Colonic mucosa (tissue), 4 donors: ENCODE results near the gene FEM1A. TPM values are rescaled to one million over a fixed set of nuclear protein-coding genes. Genes with fewer than 3 reads are reported as not detected.

ENCODE experiments used
- DNase-seq: peaks from one replicate; pipeline ENCODE4 v3.0.0-alpha.2; 2020
- H3K27ac ChIP-seq: fragments of 200-600 bp; one replicate; pipeline ENCODE4 v1.8.0; 2021
- H3K27me3 ChIP-seq: fragments of 200-600 bp; one replicate; pipeline ENCODE4 v1.8.0; 2021
- H3K36me3 ChIP-seq: fragments of 200-600 bp; one replicate; pipeline ENCODE4 v1.8.0; 2021
- H3K4me1 ChIP-seq: fragments of 200-600 bp; one replicate; pipeline ENCODE4 v1.8.0; 2021; ENCODE audit warnings: mild to moderate bottlenecking
- H3K4me3 ChIP-seq: fragments of 200-600 bp; one replicate; pipeline ENCODE4 v1.8.0; 2021
- H3K9ac ChIP-seq, 2 donors: one replicate each; pipeline ENCODE4 v1.7.0; 2013; ENCODE audit warnings: control low read depth in 2 of 2, low read depth in 2 of 2, low read length in 2 of 2
- H3K9me3 ChIP-seq: fragments of 200-600 bp; one replicate; pipeline ENCODE4 v1.8.0; 2021
- CTCF ChIP-seq: fragments of 200-600 bp; IDR thresholded peaks from one replicate; pipeline ENCODE4 v1.8.0; 2022; ENCODE audit warnings: antibody characterized with exemption, mild to moderate bottlenecking
- intact Hi-C: fragments of 100-400 bp; cut with DNase I; formaldehyde crosslinking; loops from one replicate; pipeline ENCODE4 v1.14.1; 2022
- total RNA-seq, 2 donors: library from RNA; stranded (reverse); fragmentation: NEBNext Ultra II Directional in 1 of 2; extraction: Animal tissue kit (Norgen Biotek cat#: 25700) in 1 of 2; gene quantifications; one replicate each; pipeline ENCODE4 v1.2.1, GENCODE V29; 2021
- donor health status: healthy.
- donor health status: DM: no; HTN: no; CAD: no.
- donor health status: DM: no; HTN: no; CAD: no.

The FEM1A gene
- total RNA-seq, 2 donors from 2014 or later, result 10.4 to 13.3 TPM

DNA sequence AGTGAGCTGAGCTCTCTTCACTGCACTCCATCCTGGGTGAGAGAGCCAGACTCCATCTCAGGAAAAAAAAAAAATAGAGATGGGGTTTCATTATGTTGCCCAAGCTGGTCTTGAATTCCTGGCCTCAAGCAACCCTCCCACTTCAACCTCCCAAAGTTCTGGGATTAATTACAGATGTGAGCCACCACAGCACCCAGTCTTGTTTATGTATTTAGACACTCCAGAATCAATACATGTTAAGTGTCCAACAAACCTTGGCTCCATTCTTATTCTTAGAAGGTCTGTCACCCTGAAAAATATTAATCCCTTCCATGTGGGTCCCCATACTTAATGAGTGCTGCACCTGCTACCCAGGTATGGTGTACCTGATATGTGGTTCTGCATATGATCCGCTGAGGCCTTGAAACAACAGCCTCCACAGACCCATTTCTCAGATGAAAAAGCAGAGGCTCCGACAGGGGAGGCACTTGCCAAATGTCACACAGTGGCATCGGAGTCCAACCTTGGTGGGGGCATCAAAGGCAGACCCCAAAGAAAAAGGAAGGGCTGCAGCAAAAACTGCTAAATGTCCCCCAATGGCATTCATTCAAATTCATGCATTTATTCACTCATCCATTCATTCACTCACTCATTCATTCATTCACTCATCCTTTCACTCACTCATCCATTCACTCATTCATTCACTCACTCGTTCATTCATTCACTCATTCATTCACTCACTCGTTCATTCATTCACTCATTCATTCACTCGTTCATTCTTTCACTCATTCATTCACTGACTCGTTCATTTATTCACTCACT is 23.3 kb downstream of the FEM1A start:
- H3K9me3 ChIP-seq, result no peaks in the 10 kb centered on the region
- intact Hi-C loops, result loop anchor here (5.0 kb wide), 1 partner anchor 217 kb away; no protein-coding TSS in a partner anchor
- H3K27ac ChIP-seq, result no peak overlapping the region
- no peak overlapping the region for H3K9ac ChIP-seq
- TF ChIP-seq CTCF, result no peak
- no peaks in the 10 kb centered on the region for H3K27me3 ChIP-seq
- DNase-seq, result no peak
- no peak overlapping the region for H3K4me3 ChIP-seq
- peaks cover 4% of the 10 kb centered on the region for H3K4me1 ChIP-seq
- no peaks in the 10 kb centered on the region for H3K36me3 ChIP-seq

GRCh38 chr19:4815426-4816201 is 24.1 kb downstream of the FEM1A start:
- Histone ChIP-seq H3K27me3 (no peaks in the 10 kb centered on the region), H3K27ac (no peak overlapping the region), H3K9me3 (no peaks in the 10 kb centered on the region), H3K4me1 (peaks cover 4% of the 10 kb centered on the region), H3K9ac (no peak overlapping the region), H3K4me3 (peak overlapping the region; percentile 6), H3K36me3 (no peaks in the 10 kb centered on the region)
- peak; percentile 94 for DNase-seq
- TF ChIP-seq CTCF, result no peak
- intact Hi-C loops, result no loop called here

GRCh38 chr19:4816202-4816949 is 24.8 kb downstream of the FEM1A start:
- DNase-seq, result no peak
- intact Hi-C loops, result no loop called here

DNA sequence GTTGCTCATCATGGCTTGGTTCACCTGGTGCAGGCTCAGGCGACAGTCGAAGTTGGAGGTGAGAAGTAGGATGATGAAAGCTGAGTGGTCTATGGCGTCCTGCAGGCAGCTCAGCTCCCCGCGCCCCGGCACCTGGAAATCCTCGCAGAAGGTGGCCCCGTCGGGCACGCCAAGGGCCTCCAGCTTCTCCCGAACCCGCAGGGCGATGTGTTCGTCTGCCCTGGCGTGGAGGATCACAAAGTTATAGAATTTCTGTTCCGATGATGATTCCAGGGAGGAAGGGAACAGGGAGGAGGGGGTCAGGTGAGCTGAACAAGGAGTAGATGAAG is 25.4 kb downstream of the FEM1A start:
- no peak overlapping the region for H3K4me3 ChIP-seq
- no peak overlapping the region for H3K27ac ChIP-seq
- no peak for TF ChIP-seq CTCF
- H3K4me1 ChIP-seq, result peaks cover 4% of the 10 kb centered on the region
- DNase-seq, result no peak
- no peaks in the 10 kb centered on the region for H3K9me3 ChIP-seq
- intact Hi-C loops, result no loop called here
- H3K27me3 ChIP-seq, result no peaks in the 10 kb centered on the region
- no peak overlapping the region for H3K9ac ChIP-seq
- H3K36me3 ChIP-seq, result no peaks in the 10 kb centered on the region

More at GRCh38 chr19:4816202-4816949, 24.8 kb downstream of the FEM1A start:
- Histone ChIP-seq H3K4me1 (peaks cover 4% of the 10 kb centered on the region), H3K4me3 (no peak overlapping the region), H3K9ac (no peak overlapping the region), H3K9me3 (no peaks in the 10 kb centered on the region), H3K36me3 (no peaks in the 10 kb centered on the region), H3K27me3 (no peaks in the 10 kb centered on the region), H3K27ac (no peak overlapping the region)
- TF ChIP-seq CTCF, result no peak

- no peak overlapping the region for H3K27ac ChIP-seq
- H3K4me3 ChIP-seq, result no peak overlapping the region
- no peaks in the 10 kb centered on the region for H3K36me3 ChIP-seq
- H3K9me3 ChIP-seq, result no peaks in the 10 kb centered on the region
- DNase-seq, result no peak
- TF ChIP-seq CTCF, result no peak
- intact Hi-C loops, result no loop called here
- peaks cover 4% of the 10 kb centered on the region for H3K4me1 ChIP-seq
- no peak overlapping the region for H3K9ac ChIP-seq
- no peaks in the 10 kb centered on the region for H3K27me3 ChIP-seq
Measured at GRCh38 chr19:4817467-4818277, 26.1 kb downstream of the FEM1A start.
